Measurements from ENCODE around the gene ATP8B4. TPM values are rescaled to one million over a fixed set of nuclear protein-coding genes. Genes with fewer than 3 reads are reported as not detected.

ATP8B4 gene
- total RNA-seq, 1 donor from 2014 or later, result 1.1 TPM

- Histone ChIP-seq H3K36me3 (ENCODE audit: control insufficient read depth, insufficient read depth, low read length) (no peaks in the 10 kb centered on the region), H3K27me3 (ENCODE audit: control insufficient read depth, insufficient read depth, low read length) (no peaks in the 10 kb centered on the region), H3K4me3 (ENCODE audit: low read depth, low read length) (no peak overlapping the region)
- DNase-seq (ENCODE audit: low read depth) (no peak), FAIRE-seq (no peak)
- TF ChIP-seq CTCF (IDR thresholded peaks at IDR 0.05; ENCODE audit: insufficient read depth, low read length, severe bottlenecking), result no peak
These were observed 35.5 kb downstream of the ATP8B4 start for GRCh38 chr15:50083424-50084025.

DNA sequence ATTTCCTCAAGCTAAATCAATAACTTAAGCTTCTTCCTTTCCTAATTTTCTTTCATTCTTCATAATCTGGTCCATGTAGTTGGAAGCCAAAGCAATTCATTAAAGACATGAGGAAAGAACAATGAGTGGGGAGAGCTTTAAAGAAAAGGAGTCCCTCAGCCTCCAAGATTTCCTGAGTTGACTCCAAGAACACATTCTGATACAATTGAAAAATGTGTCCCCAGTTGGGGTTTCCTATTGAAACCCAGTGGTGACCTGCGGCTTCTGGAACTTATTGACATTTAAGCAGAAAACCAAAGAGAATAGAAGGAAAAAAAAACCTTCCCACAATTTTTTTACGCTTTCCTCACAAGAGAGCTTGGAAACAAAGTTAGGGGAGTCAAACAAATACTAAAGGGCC is 37.0 kb downstream of the ATP8B4 start:
- no peak for DNase-seq (ENCODE audit: low read depth)
- no peak for TF ChIP-seq CTCF (IDR thresholded peaks at IDR 0.05; ENCODE audit: insufficient read depth, low read length, severe bottlenecking)
- Histone ChIP-seq H3K36me3 (ENCODE audit: control insufficient read depth, insufficient read depth, low read length) (no peaks in the 10 kb centered on the region), H3K27me3 (ENCODE audit: control insufficient read depth, insufficient read depth, low read length) (no peaks in the 10 kb centered on the region), H3K4me3 (ENCODE audit: low read depth, low read length) (no peak overlapping the region)
- no peak for FAIRE-seq

- no peak for TF ChIP-seq CTCF (IDR thresholded peaks at IDR 0.05; ENCODE audit: insufficient read depth, low read length, severe bottlenecking)
- FAIRE-seq, result no peak
These were observed 41.4 kb downstream of the ATP8B4 start for GRCh38 chr15:50077651-50078050.

DNA sequence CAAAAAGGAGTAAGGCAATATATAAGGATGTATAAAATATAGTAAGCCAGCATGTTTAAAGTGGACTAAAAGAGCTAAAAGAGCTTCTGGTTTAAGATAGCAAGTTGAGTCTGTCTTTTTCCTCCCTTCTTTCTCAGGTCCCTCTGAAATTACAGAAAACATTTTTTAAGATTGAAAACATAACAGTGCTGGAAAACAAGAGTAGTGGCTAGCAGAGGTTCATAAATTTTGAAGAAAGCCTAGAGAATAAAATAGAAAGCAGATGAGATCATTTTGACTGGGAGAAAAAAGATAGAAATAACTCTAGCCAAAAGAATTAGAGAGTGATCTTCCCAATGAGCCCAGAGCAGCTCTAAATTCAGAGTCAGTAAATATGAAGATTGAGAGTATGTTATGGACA is 41.9 kb downstream of the ATP8B4 start:
- no peak for DNase-seq (ENCODE audit: low read depth)
- no peak for FAIRE-seq
- TF ChIP-seq CTCF (IDR thresholded peaks at IDR 0.05; ENCODE audit: insufficient read depth, low read length, severe bottlenecking), result no peak
- no peak overlapping the region for H3K4me3 ChIP-seq (ENCODE audit: low read depth, low read length)
- H3K36me3 ChIP-seq (ENCODE audit: control insufficient read depth, insufficient read depth, low read length), result no peaks in the 10 kb centered on the region
- no peaks in the 10 kb centered on the region for H3K27me3 ChIP-seq (ENCODE audit: control insufficient read depth, insufficient read depth, low read length)

More at GRCh38 chr15:50077651-50078050, 41.4 kb downstream of the ATP8B4 start:
- H3K36me3 ChIP-seq (ENCODE audit: control insufficient read depth, insufficient read depth, low read length), result no peaks in the 10 kb centered on the region
- H3K4me3 ChIP-seq (ENCODE audit: low read depth, low read length), result no peak overlapping the region
- H3K27me3 ChIP-seq (ENCODE audit: control insufficient read depth, insufficient read depth, low read length), result no peaks in the 10 kb centered on the region
- DNase-seq (ENCODE audit: low read depth), result no peak

DNA sequence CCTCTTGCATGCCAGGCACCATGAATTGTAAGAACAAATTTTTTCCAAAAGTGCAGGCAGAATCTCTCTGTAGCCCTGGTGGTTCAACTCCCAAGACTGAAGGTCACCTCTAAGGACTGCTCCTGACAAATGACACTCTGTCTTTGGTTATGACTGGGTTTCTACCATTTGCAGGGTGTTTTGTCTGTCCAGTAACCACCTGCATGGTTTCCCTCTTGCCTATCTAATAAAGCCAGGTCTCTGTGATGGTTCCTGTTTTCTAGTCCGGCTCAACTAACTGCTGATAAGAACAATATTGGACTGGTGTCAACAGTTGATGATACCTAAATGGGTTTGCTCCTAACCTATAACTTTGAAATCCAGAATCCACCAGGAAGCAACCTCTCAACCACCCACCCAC is 43.7 kb downstream of the ATP8B4 start:
- TF ChIP-seq CTCF (IDR thresholded peaks at IDR 0.05; ENCODE audit: insufficient read depth, low read length, severe bottlenecking), result no peak
- Histone ChIP-seq H3K4me3 (ENCODE audit: low read depth, low read length) (no peak overlapping the region), H3K27me3 (ENCODE audit: control insufficient read depth, insufficient read depth, low read length) (no peaks in the 10 kb centered on the region), H3K36me3 (ENCODE audit: control insufficient read depth, insufficient read depth, low read length) (no peaks in the 10 kb centered on the region)
- FAIRE-seq (no peak), DNase-seq (ENCODE audit: low read depth) (no peak)
